GM18526 (cell line): ENCODE results near the gene SLC29A2.

Source experiments
- POLR2A ChIP-seq: IDR thresholded peaks from 3 replicates; pipeline ENCODE4 v1.6.1; 2011; ENCODE audit not compliant: insufficient read length; ENCODE audit errors: extremely low read depth

Gene SLC29A2

DNA sequence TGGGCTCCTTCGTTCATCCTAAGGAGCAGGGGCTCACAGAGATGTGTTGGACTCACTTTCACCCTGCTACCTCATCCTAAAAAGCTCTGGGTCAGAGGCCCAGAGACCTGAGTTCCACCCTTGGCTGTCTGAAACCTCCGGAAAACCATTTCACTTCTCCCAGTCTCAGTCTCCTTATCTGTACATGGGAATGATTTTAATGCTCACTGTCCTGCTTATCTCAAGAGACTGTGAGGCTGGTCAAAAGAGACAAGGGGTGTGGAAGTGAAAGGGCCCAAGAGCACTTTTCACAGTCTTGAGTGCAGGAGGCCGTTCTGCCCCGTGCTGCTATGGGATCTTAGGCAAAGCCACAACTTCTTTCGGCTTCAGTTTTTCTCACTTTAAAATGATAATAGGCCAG lies 36.1 kb upstream of the SLC29A2 start:
- no peak for TF ChIP-seq POLR2A

DNA sequence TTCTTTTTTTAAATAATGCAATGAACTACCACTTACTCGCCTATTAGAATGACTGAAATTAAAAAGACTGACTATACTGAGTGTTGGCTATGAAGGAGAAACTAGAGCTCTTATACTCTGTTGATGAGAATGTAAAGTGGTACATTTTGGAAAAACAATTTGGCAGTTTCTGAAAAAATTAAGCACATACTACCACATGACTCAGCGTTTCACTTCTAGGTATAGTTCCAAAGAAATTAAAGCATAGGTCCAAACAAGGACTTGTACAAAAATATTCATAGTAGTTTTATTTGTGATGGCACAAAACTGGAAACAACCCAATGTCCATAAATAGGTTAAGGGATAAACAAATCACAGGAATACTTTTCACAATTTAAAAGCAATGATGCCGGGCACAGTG lies 22.4 kb upstream of the SLC29A2 start:
- no peak for TF ChIP-seq POLR2A

DNA sequence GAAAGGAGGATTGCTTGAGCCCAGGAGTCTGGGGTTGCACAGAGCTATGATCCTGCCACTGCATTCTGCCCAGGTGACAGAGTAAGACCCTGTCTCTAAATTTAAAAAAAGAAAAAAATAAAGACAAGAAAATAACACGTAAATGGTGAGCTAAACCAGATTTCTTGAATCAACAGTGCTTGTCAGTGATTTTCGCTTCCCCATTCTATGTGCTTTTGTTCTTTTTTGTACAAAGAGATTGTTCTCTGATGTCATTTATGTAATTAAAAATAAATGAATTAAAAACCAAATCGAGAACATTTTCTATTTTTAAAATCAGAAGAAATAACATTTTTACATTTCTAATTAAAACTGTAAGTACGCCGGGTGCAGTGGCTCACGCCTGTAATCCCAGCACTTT lies 19.8 kb upstream of the SLC29A2 start:
- TF ChIP-seq POLR2A: no peak

DNA sequence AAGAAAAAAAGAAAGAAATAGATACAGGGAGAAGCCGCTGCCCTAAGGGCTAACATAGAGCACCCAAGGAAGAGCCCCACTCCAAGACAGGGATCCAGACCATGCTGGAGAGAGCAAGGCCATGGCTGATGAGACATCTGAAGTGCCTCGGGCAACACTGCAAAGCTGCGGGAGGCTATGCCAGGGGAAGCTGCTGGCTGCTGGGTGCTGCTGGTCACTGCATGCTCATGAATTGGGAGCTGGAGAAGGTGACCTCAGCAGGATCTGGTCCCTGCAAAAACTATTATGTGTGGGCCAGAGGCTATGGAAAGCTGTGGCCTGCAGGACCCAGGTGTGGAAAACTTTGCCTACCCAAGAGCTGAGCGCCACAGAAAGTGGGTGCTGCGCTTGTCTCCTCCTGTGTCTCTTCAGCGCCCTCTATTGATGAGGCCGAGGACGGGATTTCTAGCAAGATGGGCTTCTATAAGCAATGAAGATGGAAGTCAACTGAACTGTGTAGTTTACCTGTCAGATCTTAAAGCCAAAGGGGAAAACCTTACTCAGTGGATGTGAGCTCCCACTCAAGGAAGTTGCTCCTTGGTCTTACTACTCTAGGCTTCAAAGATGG lies 17.3 kb upstream of the SLC29A2 start:
- TF ChIP-seq POLR2A: no peak

DNA sequence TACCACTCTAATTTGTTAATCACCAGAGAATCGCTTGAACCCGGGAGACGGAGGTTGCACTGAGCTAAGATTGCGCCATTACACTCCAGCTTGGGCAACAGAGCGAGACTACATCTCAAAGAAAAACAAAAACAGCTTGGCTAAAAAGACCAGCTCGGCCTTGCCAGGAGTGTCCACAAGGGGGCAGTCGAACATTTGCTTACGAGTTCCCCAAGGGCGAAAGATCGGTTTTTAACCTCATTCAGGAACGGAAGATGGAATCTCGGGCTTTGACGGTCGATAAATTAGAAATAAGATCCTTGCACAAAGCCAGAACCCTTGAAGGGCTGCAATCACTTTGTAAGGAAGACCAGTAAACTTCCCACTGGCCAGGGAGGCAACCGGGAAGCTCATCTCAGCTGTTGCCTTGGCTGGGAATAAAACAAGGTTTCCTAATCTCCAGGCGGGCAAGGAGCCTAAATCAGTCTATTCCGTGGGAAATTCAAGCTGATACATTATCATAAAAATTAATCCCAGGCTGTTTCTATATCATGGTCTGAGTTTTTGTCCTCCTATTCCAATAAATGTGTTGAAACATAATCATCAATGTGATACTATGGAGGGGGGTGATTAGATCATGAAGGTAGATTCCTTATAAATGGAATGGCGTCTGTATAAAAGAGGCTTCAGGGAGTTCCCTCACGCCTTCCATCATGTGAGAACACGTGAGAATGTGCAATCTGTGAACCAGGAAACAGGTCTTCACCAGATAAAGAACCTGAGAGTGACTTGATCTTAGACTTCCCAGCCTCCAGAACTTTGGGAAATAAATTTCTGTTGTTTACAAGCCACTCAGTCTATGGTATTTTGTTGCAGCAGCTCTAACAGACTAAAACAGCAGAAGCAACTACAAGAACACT lies 14.9 kb upstream of the SLC29A2 start:
- no peak for TF ChIP-seq POLR2A

DNA sequence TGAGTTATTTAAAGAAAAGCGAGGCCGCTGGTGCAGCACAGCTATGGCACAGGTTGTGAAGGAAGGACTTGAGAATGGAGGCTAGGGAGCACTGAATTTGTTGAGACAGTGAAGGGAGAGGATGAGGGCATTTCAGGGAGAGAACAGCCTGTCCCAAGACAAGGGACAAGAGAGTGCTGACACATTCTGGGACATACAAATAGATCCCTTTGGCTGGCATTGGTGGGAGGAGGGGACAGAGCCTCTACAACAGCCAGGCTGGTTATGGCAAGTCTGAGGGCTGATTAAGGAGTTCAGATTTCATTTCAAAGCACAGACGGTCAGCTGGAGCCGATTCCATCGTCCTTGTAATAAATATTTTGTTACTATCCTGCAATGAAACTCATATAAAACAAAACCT lies 1.7 kb upstream of the SLC29A2 start:
- TF ChIP-seq POLR2A: no peak

DNA sequence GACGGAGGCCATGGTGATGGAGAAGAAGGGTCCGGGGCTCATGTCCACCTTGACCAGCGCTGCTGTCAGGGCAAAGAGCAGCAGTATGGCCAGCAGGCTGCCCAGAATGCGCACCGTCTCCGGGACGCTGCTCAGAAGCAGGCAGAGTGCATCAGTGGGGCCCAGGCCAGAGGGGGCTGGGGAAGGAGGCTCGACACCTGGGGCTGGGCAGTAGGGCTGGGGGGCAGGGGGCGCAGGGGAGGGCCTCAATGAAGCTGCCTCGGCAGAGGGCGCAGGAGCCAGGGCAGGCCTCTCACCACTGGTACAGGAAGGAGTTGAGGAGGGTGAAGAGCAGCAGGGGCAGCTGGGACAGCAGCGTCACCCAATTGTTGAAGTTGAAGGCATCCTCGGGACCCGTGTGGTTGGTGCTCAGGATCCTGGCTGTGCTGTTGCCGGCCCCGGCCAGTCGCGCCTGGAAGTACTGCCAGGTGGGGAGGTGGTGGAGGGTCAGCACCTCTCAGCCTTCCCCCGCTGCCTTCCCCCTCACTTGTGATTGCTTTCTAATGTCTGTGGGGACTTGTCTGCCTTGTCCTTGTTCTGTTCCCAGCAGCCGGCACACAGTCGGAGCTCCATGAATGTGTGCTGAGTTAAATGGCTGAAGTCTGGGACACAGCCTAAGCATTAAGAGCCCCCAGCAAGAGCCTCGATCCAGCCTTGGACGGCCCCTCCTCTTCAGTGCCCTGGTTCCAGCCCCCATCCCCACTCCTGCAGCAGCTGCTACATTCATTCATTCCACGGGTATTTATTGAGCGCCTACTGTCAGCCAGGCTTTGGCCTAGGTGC lies 2.3 kb downstream of the SLC29A2 start:
- no peak for TF ChIP-seq POLR2A

DNA sequence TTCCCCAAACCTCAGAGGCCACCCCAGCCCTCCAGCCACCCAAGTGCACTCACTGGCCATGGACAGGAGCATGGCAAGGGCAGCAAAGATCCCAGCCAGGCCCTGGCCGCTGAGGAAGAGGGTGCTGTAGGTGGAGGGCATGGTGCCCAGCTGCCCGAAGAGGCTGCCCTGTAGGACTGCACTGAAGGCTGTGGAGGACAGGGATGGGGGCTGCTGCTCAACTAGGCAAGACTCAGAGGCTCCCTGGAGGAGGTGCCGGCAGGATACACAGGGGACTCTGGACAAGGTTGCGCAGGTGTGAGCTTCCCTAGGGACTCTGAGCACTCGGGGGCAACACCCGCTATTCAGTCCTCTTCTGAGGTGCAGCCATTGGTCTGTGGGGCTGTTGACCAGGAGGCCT lies 3.1 kb downstream of the SLC29A2 start:
- TF ChIP-seq POLR2A: no peak

DNA sequence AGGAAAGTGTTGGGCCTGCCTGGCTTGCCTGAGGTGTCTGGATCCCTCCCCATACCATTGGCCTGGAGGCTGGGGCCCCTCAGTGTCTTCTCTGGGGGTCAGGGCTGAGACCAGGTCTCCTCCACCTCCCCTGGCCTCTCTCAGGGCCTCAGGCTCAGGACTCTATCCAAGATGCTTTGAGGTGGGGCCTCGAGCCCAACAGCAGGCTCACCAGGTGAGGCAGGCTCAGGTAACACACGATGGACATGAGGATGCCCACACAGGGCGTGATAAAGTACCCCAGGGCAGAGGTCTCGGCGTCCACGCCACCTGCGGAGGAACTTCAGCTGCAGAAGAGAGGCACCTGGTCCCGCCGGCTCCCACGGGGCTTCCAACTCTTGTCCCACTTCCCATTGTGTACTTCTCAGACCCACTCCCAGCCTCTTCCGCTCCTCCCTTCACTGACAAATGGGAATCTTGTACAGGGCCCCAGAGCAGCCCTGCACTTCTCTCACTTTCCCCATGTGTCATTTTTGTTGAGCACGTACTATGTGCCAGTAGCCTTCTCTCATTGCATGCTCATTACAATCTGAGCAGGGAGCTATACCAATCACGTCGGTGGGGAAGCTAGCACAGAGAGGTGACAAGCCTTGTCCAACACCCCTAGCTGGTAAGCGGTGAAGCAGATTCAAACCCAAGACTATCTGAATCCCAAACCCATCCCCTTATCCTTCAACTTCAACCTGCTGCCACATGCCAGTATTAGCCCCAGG lies 3.8 kb downstream of the SLC29A2 start:
- no peak for TF ChIP-seq POLR2A

DNA sequence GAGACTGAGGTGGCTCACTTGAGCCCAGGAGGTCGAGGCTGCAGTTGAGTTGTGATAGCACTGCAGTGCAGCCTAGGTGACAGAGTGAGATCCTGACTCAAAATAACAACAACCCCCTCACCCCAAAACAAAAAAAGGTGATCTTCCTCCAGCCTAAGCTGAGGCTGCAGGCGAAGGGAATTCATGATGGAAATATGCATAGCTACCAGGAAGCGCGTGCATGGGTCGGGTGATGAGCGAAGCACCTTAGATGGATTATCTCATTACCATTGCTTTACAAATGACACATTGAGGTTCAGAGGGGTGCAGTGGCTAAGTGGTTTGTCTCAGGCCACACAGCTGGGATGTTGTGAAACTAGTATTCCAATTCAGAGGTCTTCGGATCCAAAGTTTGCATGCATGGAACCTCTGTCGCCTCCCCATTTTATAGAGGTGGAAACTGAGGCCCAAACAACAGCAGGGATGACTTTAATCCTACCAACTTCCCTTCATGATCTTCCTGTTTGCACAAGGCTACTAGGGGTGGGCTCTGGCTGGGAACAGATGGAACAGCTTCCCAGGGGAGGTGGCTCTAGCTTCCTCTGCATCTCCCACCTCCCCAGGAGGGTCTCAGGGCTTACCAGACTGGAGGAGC lies 4.6 kb downstream of the SLC29A2 start:
- no peak for TF ChIP-seq POLR2A

DNA sequence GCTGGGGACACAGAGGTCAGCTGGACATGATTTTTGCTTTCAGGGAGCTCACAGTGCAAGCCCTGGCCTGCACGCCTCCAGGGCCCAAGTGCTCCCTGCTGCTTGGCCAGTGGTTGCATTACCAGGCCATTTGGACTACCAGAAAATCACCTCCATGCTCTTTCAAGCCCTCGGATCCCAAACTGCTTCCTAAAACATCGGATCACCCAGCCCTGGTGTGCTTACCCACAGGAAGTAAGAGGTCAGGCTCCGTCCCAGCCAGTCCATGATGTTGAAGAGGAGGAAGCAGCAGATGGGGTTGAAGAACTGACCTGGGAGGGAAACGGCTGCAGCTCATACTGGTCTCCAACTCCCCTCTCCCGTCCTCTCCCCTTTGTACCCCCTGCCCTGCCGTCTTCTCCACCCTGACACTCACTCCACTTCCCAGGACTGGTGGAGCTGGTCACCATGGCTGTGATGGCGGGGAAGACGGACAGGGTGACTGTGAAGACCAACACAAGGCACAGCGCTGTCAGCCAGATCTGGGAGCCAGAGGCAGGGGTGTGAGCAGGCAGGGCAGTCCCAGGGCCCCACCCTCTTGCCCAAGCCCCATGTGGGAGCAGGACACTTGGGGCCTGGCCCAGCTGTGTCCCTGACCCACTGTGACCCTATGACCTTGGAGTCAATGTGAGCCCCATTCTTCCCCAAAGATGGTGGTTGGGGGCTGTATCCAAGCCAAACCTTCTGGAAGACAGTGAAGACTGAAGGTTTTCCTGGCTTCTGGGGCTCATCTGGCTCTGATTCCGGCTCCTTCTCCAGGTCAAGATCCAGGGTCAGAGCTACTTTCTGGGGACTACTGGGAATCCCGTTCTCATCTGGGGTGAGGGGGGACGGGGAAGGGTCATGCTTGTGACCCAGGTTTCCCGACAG lies 5.6 kb downstream of the SLC29A2 start:
- TF ChIP-seq POLR2A: no peak

DNA sequence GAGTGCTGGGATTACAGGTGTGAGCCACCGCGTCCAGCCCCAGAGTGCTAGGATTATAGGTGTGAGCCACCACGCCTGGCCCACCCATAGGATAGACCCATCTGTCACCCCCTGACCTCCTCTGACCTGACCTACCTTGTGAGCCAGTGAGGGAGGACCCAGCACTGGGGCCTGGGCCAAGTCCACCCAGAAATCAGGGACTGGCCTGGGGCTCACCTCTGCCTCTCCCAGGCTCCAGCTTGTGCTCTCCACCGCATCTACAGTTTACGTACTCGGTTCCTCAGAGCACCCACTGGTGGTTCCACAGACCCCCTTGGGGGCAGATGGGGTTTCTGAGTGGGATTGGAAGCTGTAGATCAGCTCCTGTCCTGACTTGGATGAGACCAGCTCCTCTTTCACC lies 6.4 kb downstream of the SLC29A2 start:
- no peak for TF ChIP-seq POLR2A

DNA sequence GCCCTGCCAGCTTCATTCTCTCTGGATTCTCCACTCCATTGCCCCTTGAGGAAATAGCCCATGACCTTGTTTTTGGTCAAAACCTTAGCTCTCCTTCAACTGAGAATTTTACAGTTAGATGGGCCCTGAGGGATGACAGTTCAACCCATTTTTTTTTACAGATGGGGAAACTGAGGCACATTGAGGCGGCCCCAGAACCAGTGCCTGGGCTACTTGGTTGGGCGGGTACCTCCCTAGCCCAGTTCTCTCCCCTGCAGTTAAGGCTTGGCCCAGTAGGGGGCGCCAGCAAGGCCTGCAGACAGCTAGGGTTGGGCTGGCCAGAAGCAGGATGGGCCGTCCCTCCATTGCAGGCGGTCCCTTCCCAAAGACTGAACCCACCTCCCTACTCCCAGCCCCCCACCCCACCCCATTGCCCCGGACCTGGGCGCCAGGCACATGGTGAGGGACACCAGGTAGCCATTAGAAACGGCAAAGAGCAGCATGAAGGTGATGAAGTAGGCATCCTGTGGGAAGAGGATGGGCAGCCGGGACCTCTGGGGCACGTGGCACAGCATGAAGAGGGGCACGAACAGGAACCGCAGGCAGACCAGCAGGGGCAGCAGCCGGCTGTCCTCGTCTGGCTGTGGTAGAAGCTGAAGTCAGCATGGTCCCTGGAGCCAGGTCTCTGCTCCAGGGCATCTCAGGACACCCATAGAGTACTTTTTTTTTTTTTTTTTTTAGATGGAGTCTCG lies 7.6 kb downstream of the SLC29A2 start:
- TF ChIP-seq POLR2A: no peak

DNA sequence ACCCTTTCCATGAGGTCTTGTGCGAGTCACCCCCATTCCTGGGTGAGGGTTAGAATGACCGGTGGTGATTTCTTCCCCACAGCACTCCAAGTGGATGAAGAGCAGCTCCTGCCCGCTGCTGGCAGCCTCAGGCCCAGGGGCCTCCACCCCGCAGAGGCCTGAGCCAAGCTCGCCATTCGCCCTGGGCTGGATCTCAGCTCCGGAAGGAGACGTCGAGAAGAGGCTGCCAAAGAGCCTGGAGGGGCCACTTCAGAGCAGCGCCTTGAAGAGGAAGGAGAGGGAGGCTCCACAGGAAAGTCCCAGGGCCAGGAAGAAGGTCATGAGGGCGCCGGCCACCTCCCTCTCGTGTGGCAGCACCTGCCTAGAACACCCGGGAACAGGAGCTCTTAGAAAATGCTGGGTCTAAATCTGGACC lies 8.4 kb downstream of the SLC29A2 start:
- TF ChIP-seq POLR2A: no peak
